Measurements from ENCODE around the gene MOCOS. TPM values are rescaled to one million over a fixed set of nuclear protein-coding genes. Genes with fewer than 3 reads are reported as not detected.

MOCOS gene
- total and polyA plus RNA-seq, 4 donors: 1.9 to 27.0 (median 17.0) TPM

GRCh38 chr18:36176711-36177110, 10.6 kb upstream of the MOCOS start:
- peak overlapping the region; percentile 76 to 92 for H3K27ac ChIP-seq (ENCODE audit: low read depth in 1 of 2, low read length in 2 of 2)
- H3K9me3 ChIP-seq (ENCODE audit: control insufficient read depth in 4 of 4, low read length in 3 of 4): no peaks in the 10 kb centered on the region
- H3K36me3 ChIP-seq (ENCODE audit: control insufficient read depth in 4 of 4, insufficient read depth in 3 of 4, low read depth in 1 of 4, low read length in 3 of 4): peaks cover 3 to 18% (median 16%) of the 10 kb centered on the region in 4 donors

More at GRCh38 chr18:36176711-36177110, 10.6 kb upstream of the MOCOS start:
- Histone ChIP-seq H3K27me3 (ENCODE audit: control insufficient read depth in 4 of 4, insufficient read depth in 4 of 4, low read length in 3 of 4) (no peaks in the 10 kb centered on the region), H3K4me3 (ENCODE audit: low read depth in 1 of 3, low read length in 3 of 3) (no peak overlapping the region), H3K4me1 (ENCODE audit: control insufficient read depth in 4 of 4, insufficient read depth in 4 of 4, low read length in 3 of 4) (peaks cover 2 to 35% (median 14%) of the 10 kb centered on the region in 4 donors), H3K9ac (ENCODE audit: low read depth in 1 of 2, low read length in 2 of 2) (peak overlapping the region in 1 of 2 donors; percentile 59)
- WGBS: 92% methylated on average over 9 of the region's 9 CpGs
- DNase-seq (ENCODE audit: low spot score): no peak
- TF ChIP-seq FOXA2 (IDR thresholded peaks at IDR 0.05) (no peak), HNF4A (conservative IDR thresholded peaks at IDR 0.05) (no peak), YY1 (IDR thresholded peaks at IDR 0.05) (no peak), SP1 (IDR thresholded peaks at IDR 0.05) (no peak), RAD21 (IDR thresholded peaks at IDR 0.05) (no peak), TAF1 (conservative IDR thresholded peaks at IDR 0.05) (no peak), FOXA1 (IDR thresholded peaks at IDR 0.05) (no peak), NR2F2 (IDR thresholded peaks at IDR 0.05) (no peak), CTCF (IDR thresholded peaks at IDR 0.05; ENCODE audit: low read depth, low read length, missing input control) (no peak), RXRA (IDR thresholded peaks at IDR 0.05) (no peak), MAX (IDR thresholded peaks at IDR 0.05) (no peak), JUND (IDR thresholded peaks at IDR 0.05) (no peak), HNF4G (IDR thresholded peaks at IDR 0.05) (no peak), ZBTB33 (IDR thresholded peaks at IDR 0.05) (no peak), REST (IDR thresholded peaks at IDR 0.05) (no peak), EGR1 (IDR thresholded peaks at IDR 0.05; ENCODE audit: low read depth in 2 of 2) (no peak), GABPA (IDR thresholded peaks at IDR 0.05 in 1 of 2, conservative IDR thresholded peaks at IDR 0.05 in 1 of 2) (no peak), ATF3 (IDR thresholded peaks at IDR 0.05) (no peak)

Data from liver (tissue), 9 donors.